Astrocyte (in vitro differentiated cells and primary cell): ENCODE data around the gene KCNA4. TPM values are rescaled to one million over a fixed set of nuclear protein-coding genes. Genes with fewer than 3 reads are reported as not detected.

ENCODE experiments used
- DNase-seq: peaks from one replicate; pipeline ENCODE4 v3.0.0-alpha.2; 2010; ENCODE audit warnings: low read depth
- FAIRE-seq: peaks from 2 replicates; lab custom pipeline; 2011; peaks lifted over from hg19 to GRCh38; lab: Jason Lieb, UNC
- H2AFZ ChIP-seq: 2 replicates; pipeline ENCODE4 v1.6.0; 2012; ENCODE audit warnings: low read depth, low read length, inconsistent platforms
- H3K27ac ChIP-seq: 2 replicates; pipeline ENCODE4 v1.5.1; 2011; ENCODE audit warnings: low read depth, low read length, inconsistent platforms
- H3K27me3 ChIP-seq: 2 replicates; pipeline ENCODE4 v1.6.0; 2011; ENCODE audit warnings: low read length, inconsistent platforms; ENCODE audit not compliant: insufficient read depth
- H3K36me3 ChIP-seq: 2 replicates; pipeline ENCODE4 v1.5.1; 2011; ENCODE audit warnings: low read length, inconsistent platforms; ENCODE audit not compliant: insufficient read depth
- H3K4me1 ChIP-seq: 2 replicates; pipeline ENCODE4 v1.5.1; 2011; ENCODE audit warnings: low read length, inconsistent platforms; ENCODE audit not compliant: insufficient read depth
- H3K4me2 ChIP-seq: 2 replicates; pipeline ENCODE4 v1.6.0; 2012; ENCODE audit warnings: low read length, inconsistent platforms
- H3K4me3 ChIP-seq: 2 replicates; pipeline ENCODE4 v1.5.1; 2011; ENCODE audit warnings: low read depth, mild to moderate bottlenecking, low read length, inconsistent platforms; ENCODE audit not compliant: insufficient read depth
- H3K79me2 ChIP-seq: 2 replicates; pipeline ENCODE4 v1.6.0; 2012; ENCODE audit warnings: mild to moderate bottlenecking, low read length, inconsistent platforms; ENCODE audit not compliant: insufficient read depth
- H3K9ac ChIP-seq: 2 replicates; pipeline ENCODE4 v1.6.0; 2012; ENCODE audit warnings: mild to moderate bottlenecking, low read length, inconsistent platforms
- H3K9me3 ChIP-seq: 2 replicates; pipeline ENCODE4 v1.5.1; 2012; ENCODE audit warnings: low read depth, mild to moderate bottlenecking, low read length, inconsistent platforms; ENCODE audit not compliant: insufficient read depth
- H4K20me1 ChIP-seq: 2 replicates; pipeline ENCODE4 v1.6.0; 2012; ENCODE audit warnings: low read length, inconsistent platforms; ENCODE audit not compliant: insufficient read depth
- H3K27ac Mint-ChIP-seq: one replicate; pipeline ENCODE4 v1.8.0; 2021; ENCODE audit warnings: mild to moderate bottlenecking, mixed read lengths; ENCODE audit not compliant: unreplicated experiment
- H3K27me3 Mint-ChIP-seq: one replicate; pipeline ENCODE4 v1.8.0; 2021; ENCODE audit warnings: low read depth, mixed read lengths; ENCODE audit not compliant: unreplicated experiment
- H3K36me3 Mint-ChIP-seq: one replicate; pipeline ENCODE4 v1.8.0; 2021; ENCODE audit warnings: low read depth, mixed read lengths; ENCODE audit not compliant: unreplicated experiment
- H3K4me1 Mint-ChIP-seq: one replicate; pipeline ENCODE4 v1.8.0; 2021; ENCODE audit warnings: low read depth, mixed read lengths; ENCODE audit not compliant: unreplicated experiment
- H3K4me3 Mint-ChIP-seq: one replicate; pipeline ENCODE4 v1.8.0; 2021; ENCODE audit warnings: mild to moderate bottlenecking, moderate library complexity, mixed read lengths; ENCODE audit not compliant: unreplicated experiment
- H3K9me3 Mint-ChIP-seq: one replicate; pipeline ENCODE4 v1.8.0; 2021; ENCODE audit warnings: mild to moderate bottlenecking, mixed read lengths; ENCODE audit not compliant: unreplicated experiment
- CTCF ChIP-seq: IDR thresholded peaks from 2 replicates; pipeline ENCODE4 v1.5.1; 2011; ENCODE audit warnings: low read depth, mild to moderate bottlenecking, inconsistent platforms, low read length, moderate library complexity; ENCODE audit not compliant: insufficient read depth
- EZH2 ChIP-seq: IDR thresholded peaks from 2 replicates; pipeline ENCODE4 v1.6.1; 2012; ENCODE audit warnings: mild to moderate bottlenecking, low read length, inconsistent platforms; ENCODE audit not compliant: insufficient read depth
- total RNA-seq: library from RNA; stranded (reverse); gene quantifications from 2 replicates; pipeline ENCODE4 v1.2.1, GENCODE V29; 2021

The KCNA4 gene
- total RNA-seq, 1 donor from 2014 or later = not detected

GRCh38 chr11:30018495-30018894 lies 1.7 kb upstream of the KCNA4 start:
- no peaks in the 10 kb centered on the region for H3K4me1 Mint-ChIP-seq
- H2AFZ ChIP-seq = no peak overlapping the region
- no peaks in the 10 kb centered on the region for H3K36me3 Mint-ChIP-seq
- H3K36me3 ChIP-seq = no peaks in the 10 kb centered on the region
- H3K4me1 ChIP-seq = no peaks in the 10 kb centered on the region
- no peaks in the 10 kb centered on the region for H3K9me3 ChIP-seq
- peaks cover 37% of the 10 kb centered on the region for H3K27me3 ChIP-seq
- no peaks in the 10 kb centered on the region for H3K79me2 ChIP-seq
- FAIRE-seq = no peak
- DNase-seq = no peak
- H3K27ac ChIP-seq = no peak overlapping the region
- H3K4me2 ChIP-seq = no peak overlapping the region
- H3K27ac Mint-ChIP-seq = no peak overlapping the region
- no peaks in the 10 kb centered on the region for H4K20me1 ChIP-seq
- no peak overlapping the region for H3K9ac ChIP-seq
- no peak for TF ChIP-seq EZH2
- TF ChIP-seq CTCF = no peak
- no peak overlapping the region for H3K4me3 Mint-ChIP-seq
- no peak overlapping the region for H3K4me3 ChIP-seq
- peaks cover 2% of the 10 kb centered on the region for H3K9me3 Mint-ChIP-seq
- H3K27me3 Mint-ChIP-seq = peaks cover 37% of the 10 kb centered on the region

GRCh38 chr11:30017445-30017895 lies 640 bp upstream of the KCNA4 start:
- no peaks in the 10 kb centered on the region for H3K9me3 ChIP-seq
- H3K79me2 ChIP-seq = no peaks in the 10 kb centered on the region
- no peak for DNase-seq
- no peak for FAIRE-seq
- Mint-ChIP-seq H3K9me3 (no peaks in the 10 kb centered on the region), H3K36me3 (no peaks in the 10 kb centered on the region), H3K27me3 (peaks cover 37% of the 10 kb centered on the region), H3K4me3 (no peak overlapping the region), H3K4me1 (no peaks in the 10 kb centered on the region), H3K27ac (no peak overlapping the region)
- peak overlapping the region; percentile 66 for H2AFZ ChIP-seq
- H3K36me3 ChIP-seq = no peaks in the 10 kb centered on the region
- H3K27me3 ChIP-seq = peaks cover 37% of the 10 kb centered on the region
- H3K27ac ChIP-seq = no peak overlapping the region
- H3K4me1 ChIP-seq = no peaks in the 10 kb centered on the region
- no peaks in the 10 kb centered on the region for H4K20me1 ChIP-seq
- peak overlapping the region; percentile 83 for H3K4me2 ChIP-seq
- H3K9ac ChIP-seq = no peak overlapping the region
- TF ChIP-seq CTCF (no peak), EZH2 (no peak)
- H3K4me3 ChIP-seq = no peak overlapping the region

- H3K27ac ChIP-seq = no peak overlapping the region
- H4K20me1 ChIP-seq = no peaks in the 10 kb centered on the region
- H3K4me3 ChIP-seq = peak overlapping the region; percentile 33
- peak overlapping the region; percentile 83 for H3K4me2 ChIP-seq
- no peaks in the 10 kb centered on the region for H3K4me1 ChIP-seq
- no peaks in the 10 kb centered on the region for H3K9me3 ChIP-seq
- no peak for TF ChIP-seq CTCF
- TF ChIP-seq EZH2 = no peak
- H3K9me3 Mint-ChIP-seq = peaks cover 3% of the 10 kb centered on the region
- no peak overlapping the region for H3K9ac ChIP-seq
- peaks cover 37% of the 10 kb centered on the region for H3K27me3 ChIP-seq
- FAIRE-seq = no peak
- H3K36me3 ChIP-seq = no peaks in the 10 kb centered on the region
- DNase-seq = no peak
- peaks cover 39% of the 10 kb centered on the region for H3K27me3 Mint-ChIP-seq
- peaks cover 2% of the 10 kb centered on the region for H3K36me3 Mint-ChIP-seq
- no peaks in the 10 kb centered on the region for H3K79me2 ChIP-seq
- no peak overlapping the region for H3K27ac Mint-ChIP-seq
- no peaks in the 10 kb centered on the region for H3K4me1 Mint-ChIP-seq
- peak overlapping the region; percentile 63 for H2AFZ ChIP-seq
- H3K4me3 Mint-ChIP-seq = peak overlapping the region; percentile 71
Measured at GRCh38 chr11:30015725-30016412, 961 bp downstream of the KCNA4 start.
